ENCODE data around the gene CEP126.
A peak's percentile ranks its signal among the peaks of the same experiment; 100 is the strongest.

Gene CEP126

GRCh38 chr11:102010776-102011494, 96.1 kb downstream of the CEP126 start:
- CTCF ChIA-PET, result interaction anchor here (1.9 kb wide), 1 partner anchor 150 kb away, joined by 6 read pairs; no protein-coding TSS in a partner anchor
- Mint-ChIP-seq H3K4me1 (no peaks in the 10 kb centered on the region), H3K27me3 (peaks cover 21% of the 10 kb centered on the region), H3K36me3 (no peaks in the 10 kb centered on the region), H3K4me3 (no peak overlapping the region), H3K27ac (no peak overlapping the region), H3K9me3 (no peaks in the 10 kb centered on the region)
- DNase-seq, result no peak

- Mint-ChIP-seq H3K4me1 (no peaks in the 10 kb centered on the region), H3K27me3 (peaks cover 21% of the 10 kb centered on the region), H3K27ac (no peak overlapping the region), H3K36me3 (no peaks in the 10 kb centered on the region), H3K4me3 (no peak overlapping the region), H3K9me3 (no peaks in the 10 kb centered on the region)
- peak; percentile 32 for DNase-seq
- CTCF ChIA-PET, result interaction anchor here (0.5 to 1.3 kb wide), 2 partner anchors 12 to 34 kb away, joined by 3 to 4 read pairs; partner anchors contain the start of gene CFAP300
Measured at GRCh38 chr11:102012946-102013345, 98.1 kb downstream of the CEP126 start.

- CTCF ChIA-PET, result interaction anchor here (1.2 kb wide), 1 partner anchor 8 kb away, joined by 4 read pairs; no protein-coding TSS in a partner anchor
- H3K27me3 Mint-ChIP-seq, result peaks cover 21% of the 10 kb centered on the region
- no peaks in the 10 kb centered on the region for H3K9me3 Mint-ChIP-seq
- H3K4me1 Mint-ChIP-seq, result no peaks in the 10 kb centered on the region
- H3K36me3 Mint-ChIP-seq, result no peaks in the 10 kb centered on the region
- no peak overlapping the region for H3K27ac Mint-ChIP-seq
- H3K4me3 Mint-ChIP-seq, result no peak overlapping the region
- DNase-seq, result no peak
Measured at GRCh38 chr11:102014756-102015155, 99.9 kb downstream of the CEP126 start.

GRCh38 chr11:102017026-102017425, 102.2 kb downstream of the CEP126 start:
- H3K36me3 Mint-ChIP-seq, result no peaks in the 10 kb centered on the region
- no peaks in the 10 kb centered on the region for H3K4me1 Mint-ChIP-seq
- CTCF ChIA-PET, result interaction anchor here (0.8 kb wide), 1 partner anchor 9 kb away, joined by 3 read pairs; no protein-coding TSS in a partner anchor
- no peaks in the 10 kb centered on the region for H3K9me3 Mint-ChIP-seq
- peaks cover 6% of the 10 kb centered on the region for H3K27me3 Mint-ChIP-seq
- no peak overlapping the region for H3K4me3 Mint-ChIP-seq
- no peak for DNase-seq
- no peak overlapping the region for H3K27ac Mint-ChIP-seq

GRCh38 chr11:102026217-102026616, 111.4 kb downstream of the CEP126 start:
- H3K4me1 Mint-ChIP-seq, result no peaks in the 10 kb centered on the region
- H3K27ac Mint-ChIP-seq, result no peak overlapping the region
- H3K36me3 Mint-ChIP-seq, result no peaks in the 10 kb centered on the region
- CTCF ChIA-PET, result interaction anchor here (1.5 kb wide), 1 partner anchor 18 kb away, joined by 5 read pairs; no protein-coding TSS in a partner anchor
- no peaks in the 10 kb centered on the region for H3K9me3 Mint-ChIP-seq
- DNase-seq, result no peak
- H3K27me3 Mint-ChIP-seq, result no peaks in the 10 kb centered on the region
- no peak overlapping the region for H3K4me3 Mint-ChIP-seq

- no peaks in the 10 kb centered on the region for H3K36me3 Mint-ChIP-seq
- CTCF ChIA-PET, result interaction anchor here (1.5 kb wide), 1 partner anchor 19 kb away, joined by 5 read pairs; no protein-coding TSS in a partner anchor
- no peaks in the 10 kb centered on the region for H3K27me3 Mint-ChIP-seq
- no peaks in the 10 kb centered on the region for H3K4me1 Mint-ChIP-seq
- DNase-seq, result no peak
- H3K27ac Mint-ChIP-seq, result no peak overlapping the region
- no peak overlapping the region for H3K4me3 Mint-ChIP-seq
- H3K9me3 Mint-ChIP-seq, result no peaks in the 10 kb centered on the region
Measured at GRCh38 chr11:102026959-102027358, 112.1 kb downstream of the CEP126 start.

- no peak for DNase-seq
- H3K4me1 Mint-ChIP-seq, result no peaks in the 10 kb centered on the region
- no peaks in the 10 kb centered on the region for H3K27me3 Mint-ChIP-seq
- H3K9me3 Mint-ChIP-seq, result no peaks in the 10 kb centered on the region
- H3K36me3 Mint-ChIP-seq, result no peaks in the 10 kb centered on the region
- no peak overlapping the region for H3K27ac Mint-ChIP-seq
- CTCF ChIA-PET, result no interaction called here
- no peak overlapping the region for H3K4me3 Mint-ChIP-seq
Measured at GRCh38 chr11:102036757-102037156, 121.9 kb downstream of the CEP126 start.

GRCh38 chr11:102046841-102047240, 132.0 kb downstream of the CEP126 start:
- peaks cover 32% of the 10 kb centered on the region for H3K27me3 Mint-ChIP-seq
- peaks cover 9% of the 10 kb centered on the region for H3K4me1 Mint-ChIP-seq
- no peaks in the 10 kb centered on the region for H3K9me3 Mint-ChIP-seq
- no peaks in the 10 kb centered on the region for H3K36me3 Mint-ChIP-seq
- no peak for DNase-seq
- H3K27ac Mint-ChIP-seq, result no peak overlapping the region
- no peak overlapping the region for H3K4me3 Mint-ChIP-seq
- CTCF ChIA-PET, result interaction anchor here (0.7 kb wide), 1 partner anchor 34 kb away, joined by 3 read pairs; no protein-coding TSS in a partner anchor

GRCh38 chr11:102047305-102047924, 132.6 kb downstream of the CEP126 start, which contains the start of gene CFAP300:
Gene CFAP300 (plus strand): TSS chr11:102047437. CDS start chr11:102047471, 34 bp downstream.
- Mint-ChIP-seq H3K27ac (no peak within 1 kb of the TSS), H3K9me3 (no peaks in the 10 kb centered on the region), H3K27me3 (peaks cover 32% of the 10 kb centered on the region), H3K4me3 (peak within 1 kb of the TSS; percentile 47), H3K36me3 (no peaks in the 10 kb centered on the region), H3K4me1 (peaks cover 9% of the 10 kb centered on the region)
- CTCF ChIA-PET, result interaction anchor here (0.7 kb wide), 1 partner anchor 34 kb away, joined by 3 read pairs; no protein-coding TSS in a partner anchor
- peak; percentile 64 for DNase-seq

All from activated naive CD4-positive, alpha-beta T cell treated with anti-CD3 and anti-CD28 coated beads, Interleukin-2, amount 10 ng/mL, durations not matched to agents 7 days and 5 days (primary cell).